A673 (cell line): Measurements from ENCODE around the gene COL5A1.

Source experiments
- CTCF ChIP-seq: fragments of 300-800, 200-600 bp; sonication (generic); conservative IDR thresholded peaks from 2 replicates; pipeline ENCODE4 v1.5.1; 2017; ENCODE audit warnings: low read depth, mild to moderate bottlenecking, antibody characterized with exemption, low read length, moderate library complexity, mixed read lengths
- EZH2 ChIP-seq: fragments of 200-600 bp; sonication (generic); IDR thresholded peaks from 2 replicates; pipeline ENCODE4 v1.6.1; 2017; ENCODE audit warnings: borderline replicate concordance, low read depth, mild to moderate bottlenecking, mixed read lengths, antibody characterized with exemption, low read length; ENCODE audit not compliant: poor library complexity, severe bottlenecking

- TF ChIP-seq CTCF (no peak), EZH2 (no peak)
These were observed 206.3 kb downstream of the COL5A1 start for GRCh38 chr9:134847752-134848432.
